MM.1S (cell line): Measurements from ENCODE around the gene PRM3.

Source experiments
- EZH2 ChIP-seq: fragments of 300-600 bp; sonication (generic); optimal IDR thresholded peaks from 2 replicates; pipeline ENCODE3; 2017; ENCODE audit warnings: low read depth, mild to moderate bottlenecking, antibody characterized with exemption, low read length, mixed read lengths
- TF ChIP-seq, protein P1 (sequence below): fragments of 300-600 bp; sonication (generic); IDR thresholded peaks from 2 replicates; pipeline ENCODE4 v1.5.1; 2016; ENCODE audit warnings: antibody characterized with exemption, low read length, mixed read lengths

DNA sequence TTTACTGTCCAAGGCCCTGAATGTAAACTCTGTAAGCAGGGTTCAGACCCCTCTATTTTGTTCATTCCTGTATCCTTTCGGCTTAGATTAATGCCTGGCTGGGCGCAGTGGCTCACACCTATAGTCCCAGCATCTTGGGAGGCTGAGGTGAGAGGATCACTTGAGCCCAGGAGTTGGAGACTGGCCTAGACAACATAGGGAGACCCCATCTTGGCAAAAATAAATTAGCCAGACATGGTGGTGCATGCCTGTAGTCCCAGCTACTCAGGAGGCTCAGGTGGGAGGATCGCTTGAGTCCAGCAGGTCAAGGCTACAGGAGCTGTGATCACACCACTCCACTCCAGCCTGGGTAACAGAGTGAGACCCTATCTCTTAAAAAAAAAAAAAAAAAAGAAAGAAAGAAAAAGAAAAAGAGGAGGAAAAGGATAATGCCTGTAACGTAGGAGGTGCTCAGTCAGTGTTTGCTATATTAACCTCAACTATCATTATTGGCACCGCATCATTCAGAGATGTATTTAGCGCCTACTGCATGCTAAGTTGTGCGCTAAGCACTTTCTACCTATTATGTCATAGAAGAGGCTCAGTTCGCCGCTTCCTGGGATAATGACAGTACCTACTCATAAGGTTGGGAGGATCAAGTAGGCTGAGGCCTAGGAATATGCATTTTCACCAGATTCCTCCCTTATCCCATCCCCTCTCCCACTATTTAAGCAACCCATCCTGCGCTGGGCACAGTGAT is 22.5 kb downstream of the PRM3 start:
- TF ChIP-seq, protein P1, sequence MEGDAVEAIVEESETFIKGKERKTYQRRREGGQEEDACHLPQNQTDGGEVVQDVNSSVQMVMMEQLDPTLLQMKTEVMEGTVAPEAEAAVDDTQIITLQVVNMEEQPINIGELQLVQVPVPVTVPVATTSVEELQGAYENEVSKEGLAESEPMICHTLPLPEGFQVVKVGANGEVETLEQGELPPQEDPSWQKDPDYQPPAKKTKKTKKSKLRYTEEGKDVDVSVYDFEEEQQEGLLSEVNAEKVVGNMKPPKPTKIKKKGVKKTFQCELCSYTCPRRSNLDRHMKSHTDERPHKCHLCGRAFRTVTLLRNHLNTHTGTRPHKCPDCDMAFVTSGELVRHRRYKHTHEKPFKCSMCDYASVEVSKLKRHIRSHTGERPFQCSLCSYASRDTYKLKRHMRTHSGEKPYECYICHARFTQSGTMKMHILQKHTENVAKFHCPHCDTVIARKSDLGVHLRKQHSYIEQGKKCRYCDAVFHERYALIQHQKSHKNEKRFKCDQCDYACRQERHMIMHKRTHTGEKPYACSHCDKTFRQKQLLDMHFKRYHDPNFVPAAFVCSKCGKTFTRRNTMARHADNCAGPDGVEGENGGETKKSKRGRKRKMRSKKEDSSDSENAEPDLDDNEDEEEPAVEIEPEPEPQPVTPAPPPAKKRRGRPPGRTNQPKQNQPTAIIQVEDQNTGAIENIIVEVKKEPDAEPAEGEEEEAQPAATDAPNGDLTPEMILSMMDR: no peak
- no peak for TF ChIP-seq EZH2
